GM19467 (cell line): ENCODE data around the gene IFI27L2.

Source experiments
- ATAC-seq: cut with Tn5 transposase; IDR thresholded peaks from one replicate; pipeline ENCODE4 v1.9.1; 2021; ENCODE audit warnings: mild to moderate bottlenecking, moderate library complexity; ENCODE audit not compliant: unreplicated experiment

The IFI27L2 gene

DNA sequence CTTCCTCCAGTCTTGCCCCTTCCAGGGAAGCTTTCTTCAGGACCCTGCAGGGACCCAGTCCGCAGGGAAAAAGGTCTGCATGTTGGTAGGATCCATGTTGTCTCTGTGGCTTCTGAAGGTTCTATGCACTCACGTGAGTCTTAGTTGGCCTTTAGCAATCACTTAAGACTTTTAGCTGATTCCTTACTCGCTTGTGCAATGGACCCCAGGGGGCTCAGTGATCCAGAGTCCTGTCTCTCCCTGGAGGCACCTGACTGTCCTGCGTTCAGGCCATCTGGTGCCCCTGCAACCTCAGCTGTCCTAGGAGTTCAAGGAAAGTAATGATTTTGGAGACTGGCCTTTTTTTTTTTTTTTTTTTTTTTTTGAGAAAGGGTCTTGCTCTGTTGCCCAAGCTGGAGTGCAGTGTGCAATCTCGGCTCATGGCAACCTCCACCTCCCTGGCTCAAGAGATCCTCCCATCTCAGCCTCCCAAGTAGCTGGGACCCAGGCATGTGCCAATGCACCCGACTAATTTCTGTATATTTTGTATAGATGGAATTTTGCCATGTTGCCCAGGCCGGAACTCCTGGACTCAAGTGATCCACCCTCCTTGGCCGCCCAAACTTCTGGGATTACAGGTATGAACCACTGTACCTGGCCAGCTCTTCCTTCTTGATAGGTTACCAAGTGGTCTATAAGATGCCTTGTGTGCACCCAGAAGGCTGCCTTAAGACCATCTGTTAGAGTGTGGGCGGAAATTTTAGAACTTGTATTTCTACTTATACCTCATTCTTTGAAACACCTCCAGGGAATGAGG is 4.6 kb downstream of the IFI27L2 start:
- ATAC-seq = no peak

DNA sequence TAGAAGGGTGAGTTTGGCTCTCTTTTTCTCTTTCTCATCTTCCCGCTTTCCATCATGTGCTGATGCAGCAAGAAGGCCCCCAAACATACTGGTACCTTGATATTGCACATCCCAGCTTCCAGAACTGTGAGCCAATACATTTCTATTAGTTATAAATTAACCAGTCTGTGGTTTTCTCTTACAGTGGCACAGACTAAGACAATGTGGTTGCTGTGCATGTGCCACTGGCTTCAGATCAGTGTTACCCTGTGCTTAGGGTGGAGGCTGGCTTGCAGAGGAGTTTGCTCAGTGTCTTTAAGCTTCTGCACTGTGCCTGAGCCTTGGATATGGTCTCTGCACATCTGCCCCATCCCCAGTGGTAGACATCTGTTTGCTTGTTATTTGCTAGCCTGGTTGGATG is 5.5 kb downstream of the IFI27L2 start:
- ATAC-seq = no peak

DNA sequence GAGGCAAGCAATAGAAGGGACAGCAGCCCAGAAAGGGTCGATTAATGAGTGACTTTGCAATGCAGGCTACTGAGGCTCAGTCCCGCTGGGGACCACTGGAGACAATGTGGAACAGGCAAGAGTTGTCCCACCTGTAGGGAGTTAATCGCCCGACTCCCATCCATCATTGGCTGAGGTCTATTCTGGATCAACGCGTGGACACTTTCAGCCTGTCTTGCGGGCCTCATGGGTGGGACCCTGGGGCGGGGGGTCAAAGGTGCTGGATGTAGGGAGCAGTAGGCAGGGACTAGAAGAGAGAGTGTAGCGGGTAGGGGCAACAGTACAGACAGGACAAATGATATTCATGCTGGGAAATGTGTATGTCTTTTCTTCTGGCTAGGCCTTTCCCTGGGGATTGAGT is 6.1 kb downstream of the IFI27L2 start:
- no peak for ATAC-seq

DNA sequence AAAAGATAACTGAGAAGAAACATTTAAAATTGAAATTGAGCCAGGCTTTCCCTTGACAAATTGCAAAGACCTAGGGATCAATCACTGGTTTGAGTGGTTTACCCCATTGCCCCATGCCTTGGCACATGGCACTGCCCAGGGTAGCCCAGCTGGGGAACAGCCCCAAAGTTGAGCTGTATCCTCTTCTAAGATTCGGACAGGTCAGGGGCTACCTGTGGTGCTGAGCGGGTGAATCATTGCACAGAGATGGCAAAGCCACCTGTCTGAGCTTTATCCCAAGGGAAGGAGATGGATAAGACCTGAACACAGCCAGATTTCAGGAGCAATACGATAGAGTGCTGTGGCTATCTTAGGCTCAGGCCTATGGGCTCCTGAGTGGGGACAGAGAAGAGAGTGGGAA is 7.0 kb downstream of the IFI27L2 start:
- ATAC-seq = no peak

DNA sequence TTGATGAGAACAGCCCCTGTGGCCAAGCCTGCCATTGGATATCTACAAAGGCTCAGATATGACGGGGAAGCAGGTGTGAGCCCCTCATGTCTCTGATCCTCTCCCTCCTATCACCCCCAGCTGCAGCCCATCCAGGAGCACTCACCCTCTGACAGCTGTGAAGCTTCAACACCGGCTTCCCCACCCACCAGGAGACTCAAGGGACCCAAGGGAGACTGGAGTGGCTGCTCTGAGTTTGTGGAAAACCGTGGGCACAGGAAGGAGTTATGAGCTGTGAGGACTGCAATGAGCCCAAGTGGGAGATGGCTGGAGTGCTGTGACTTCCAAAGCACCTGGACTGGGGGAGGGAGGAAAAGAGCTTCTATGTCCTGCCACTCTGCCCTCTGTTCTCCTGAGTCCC is 7.9 kb downstream of the IFI27L2 start:
- no peak for ATAC-seq

DNA sequence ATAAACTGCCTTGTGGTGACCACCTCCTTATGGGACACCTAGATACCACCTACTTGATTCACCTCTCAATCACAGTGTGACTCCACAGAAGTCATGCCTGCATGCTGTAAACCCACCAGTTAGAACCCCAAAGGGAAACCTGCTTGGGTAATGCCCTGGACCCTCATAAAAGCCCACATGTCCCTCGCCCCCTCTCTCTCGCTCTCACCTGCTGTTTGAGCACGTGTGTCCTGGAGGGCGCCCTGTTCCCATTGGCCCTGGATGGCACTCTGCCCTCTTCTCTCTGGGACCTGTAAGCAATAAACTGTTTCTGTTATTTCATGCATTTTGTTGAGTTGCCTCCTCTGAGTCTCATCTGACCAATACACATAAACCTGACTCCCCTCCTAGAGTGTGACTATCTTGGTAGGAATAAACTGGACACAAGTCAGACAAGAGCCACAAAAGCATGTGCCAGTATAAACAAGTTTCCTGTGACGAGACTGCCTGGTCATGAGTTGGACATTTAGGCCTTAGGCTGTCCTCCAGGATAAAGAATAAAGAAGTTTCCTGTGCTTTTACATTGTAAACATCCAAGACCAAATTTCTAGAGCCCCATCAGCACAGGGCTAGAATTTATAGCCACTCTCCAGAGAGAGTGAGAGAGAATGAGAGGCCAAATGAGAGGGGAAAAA is 8.6 kb downstream of the IFI27L2 start:
- ATAC-seq = no peak

DNA sequence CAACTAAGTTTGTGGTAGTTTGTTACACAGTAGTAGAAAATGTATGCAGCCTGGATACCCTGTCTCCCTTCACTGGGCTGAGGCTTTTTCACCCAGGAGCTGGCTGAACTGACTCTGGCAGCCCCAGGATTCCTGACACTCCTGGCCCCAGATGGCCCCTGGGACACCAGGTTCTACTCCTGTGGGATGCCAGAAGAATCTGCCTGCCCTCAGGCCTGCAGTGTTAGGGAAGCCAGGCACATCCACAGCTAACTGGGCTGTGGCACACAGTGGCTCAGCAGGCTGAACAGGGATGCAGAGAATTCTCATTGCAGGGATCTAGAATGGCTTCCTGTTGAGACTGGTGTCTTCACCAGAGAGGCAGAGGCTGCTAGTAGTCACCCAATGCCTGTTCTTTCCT is 10.3 kb downstream of the IFI27L2 start:
- no peak for ATAC-seq

DNA sequence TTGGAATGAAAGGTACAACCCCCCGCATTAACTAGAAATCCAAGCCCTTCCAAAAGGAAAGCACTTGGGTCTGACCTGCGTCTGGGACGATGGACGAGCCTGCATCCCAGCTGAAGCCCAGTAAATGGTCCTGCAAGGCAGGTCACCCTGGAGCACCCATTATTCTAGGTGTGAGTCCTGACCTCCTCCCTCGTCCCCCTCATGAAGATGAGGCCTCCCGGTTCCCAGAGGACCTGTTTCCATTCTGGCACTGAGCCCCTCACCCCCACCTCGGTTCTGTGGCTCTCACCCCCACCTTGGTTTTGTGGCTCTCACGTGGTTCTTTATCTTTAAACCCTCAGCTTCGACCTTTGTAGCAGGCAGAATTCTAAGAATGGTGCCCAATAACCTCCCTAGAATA is 11.5 kb downstream of the IFI27L2 start:
- no peak for ATAC-seq

DNA sequence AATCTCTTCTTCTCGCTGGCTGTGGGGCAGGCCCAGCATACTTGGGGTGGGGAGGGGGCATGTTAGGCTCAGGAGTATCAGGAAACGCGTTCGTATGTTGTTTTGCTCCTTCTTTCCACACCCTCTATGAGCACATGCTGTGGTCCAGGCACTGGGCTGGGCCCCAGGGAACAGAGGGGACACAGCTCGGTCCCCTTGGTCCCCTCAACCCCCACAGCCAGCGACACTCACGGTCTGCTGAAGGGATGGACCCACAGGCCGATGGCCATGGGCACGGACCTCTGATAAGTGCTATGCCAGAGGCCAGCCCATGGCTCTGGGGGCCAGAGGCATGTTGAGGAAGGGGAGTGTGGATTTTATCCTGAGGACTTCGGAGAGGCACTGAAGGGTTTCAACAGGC is 12.7 kb downstream of the IFI27L2 start:
- ATAC-seq = no peak

DNA sequence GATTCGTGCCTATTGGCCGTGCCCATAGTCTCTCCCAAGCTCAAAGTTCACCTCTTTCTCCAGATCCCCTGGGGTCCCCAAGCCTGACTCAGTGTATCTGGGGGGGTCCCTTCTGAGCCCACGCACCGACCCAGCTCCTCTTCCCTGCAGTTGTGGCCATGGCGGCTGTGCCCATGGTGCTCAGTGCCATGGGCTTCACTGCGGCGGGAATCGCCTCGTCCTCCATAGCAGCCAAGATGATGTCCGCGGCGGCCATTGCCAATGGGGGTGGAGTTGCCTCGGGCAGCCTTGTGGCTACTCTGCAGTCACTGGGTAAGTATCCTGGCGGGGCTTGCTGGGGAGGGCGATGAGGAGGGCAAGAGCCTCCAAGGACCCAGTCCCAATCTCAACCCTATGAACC is 13.8 kb downstream of the IFI27L2 start:
- ATAC-seq = no peak

DNA sequence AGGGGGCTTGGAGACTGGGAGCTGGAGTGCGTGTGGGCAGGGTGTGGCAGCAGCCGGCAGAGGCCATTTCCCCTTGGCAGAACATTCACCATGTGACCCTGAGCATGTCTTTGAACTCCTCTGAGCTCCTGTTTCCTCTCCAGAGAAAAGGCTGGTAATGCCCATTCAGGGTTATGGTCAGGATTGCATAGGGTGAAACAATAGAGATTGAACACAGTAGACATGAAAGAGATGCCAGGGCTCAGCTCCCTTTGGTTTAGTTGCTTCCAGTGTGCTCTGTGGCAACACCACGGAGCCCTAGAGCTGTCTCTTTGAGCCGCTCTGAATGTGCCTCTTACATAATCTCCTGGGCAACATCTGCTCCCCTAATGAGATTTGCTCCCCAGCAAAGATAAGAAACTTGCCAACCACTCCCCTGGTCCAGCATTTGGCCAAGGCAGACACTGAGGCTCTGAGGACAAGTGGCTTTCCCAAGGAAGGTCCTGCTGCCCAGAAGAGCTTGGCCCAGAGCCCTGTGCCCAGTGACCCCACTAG is 14.3 kb downstream of the IFI27L2 start:
- no peak for ATAC-seq

DNA sequence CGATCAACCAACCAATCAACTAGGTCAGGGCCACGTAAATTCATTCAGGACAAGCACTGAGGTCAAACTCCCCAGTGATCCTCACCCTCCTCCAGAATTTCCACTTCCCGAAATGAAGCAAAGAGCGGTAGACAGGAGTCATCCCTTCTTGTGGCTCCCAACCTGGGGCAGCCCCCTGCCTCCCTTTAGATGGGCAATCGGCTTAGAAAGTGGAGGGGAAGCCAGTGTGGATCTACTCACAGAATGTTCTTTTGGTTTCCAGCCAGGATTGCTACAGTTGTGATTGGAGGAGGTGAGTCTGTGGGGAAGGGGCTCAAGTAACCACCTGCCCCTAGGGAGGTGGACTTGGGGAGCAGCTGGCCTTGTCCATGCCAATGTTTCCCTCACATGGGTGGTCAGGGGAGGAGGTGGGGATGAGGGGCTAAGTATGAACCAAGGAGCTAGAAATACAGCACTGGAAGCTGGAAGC is 14.8 kb downstream of the IFI27L2 start:
- ATAC-seq = no peak

DNA sequence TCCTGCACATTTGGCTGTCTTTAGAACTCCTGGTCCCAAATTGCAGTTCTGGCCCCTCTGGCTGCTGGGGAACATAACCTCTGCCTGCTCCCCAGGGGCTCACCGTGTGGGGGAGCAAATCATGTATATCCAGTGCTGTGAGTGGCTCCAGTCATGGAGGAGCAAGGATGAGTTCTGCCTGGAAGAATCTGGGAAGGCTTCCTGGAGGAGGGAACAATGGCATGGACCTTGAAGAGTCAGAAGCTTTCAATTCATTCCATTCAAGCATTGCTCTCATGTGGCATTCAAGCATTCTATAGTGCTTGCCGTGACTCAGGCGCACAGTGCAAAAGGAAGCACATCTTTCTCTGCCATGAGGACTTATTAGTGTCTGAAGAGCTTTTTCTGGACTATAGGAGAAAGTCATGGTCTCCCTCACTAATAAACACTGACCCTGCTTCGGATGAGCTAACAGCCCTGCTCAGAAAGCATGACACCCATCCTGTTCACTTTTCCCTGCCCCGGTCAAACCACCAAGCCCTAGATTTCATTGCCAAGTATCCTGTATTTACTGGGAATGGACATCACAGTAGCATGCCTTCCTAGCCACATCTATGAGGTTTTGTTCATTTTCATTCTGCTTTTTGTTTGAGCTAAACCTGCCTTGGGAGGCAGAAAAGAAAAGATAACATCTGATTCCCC is 15.4 kb downstream of the IFI27L2 start:
- ATAC-seq = no peak

DNA sequence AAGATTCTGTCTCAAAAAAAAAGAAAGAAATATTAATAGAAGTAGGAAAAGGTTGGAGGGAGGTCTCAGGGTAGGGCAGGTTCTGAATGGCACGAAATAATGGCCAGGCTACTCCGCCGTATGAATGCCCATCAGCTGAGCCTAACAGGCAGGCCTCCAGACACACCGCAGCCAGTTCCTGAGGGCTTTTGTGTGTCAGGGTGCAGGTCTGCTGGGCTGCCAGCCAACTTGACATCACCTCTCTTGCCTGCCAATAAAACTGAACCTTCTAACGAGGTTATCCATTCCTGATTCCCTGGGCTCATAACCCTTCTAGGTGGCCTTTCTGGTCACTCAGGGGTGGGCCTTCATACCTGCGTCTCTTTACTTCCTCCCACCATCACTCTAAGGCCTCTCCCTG is 15.9 kb downstream of the IFI27L2 start:
- ATAC-seq = no peak

DNA sequence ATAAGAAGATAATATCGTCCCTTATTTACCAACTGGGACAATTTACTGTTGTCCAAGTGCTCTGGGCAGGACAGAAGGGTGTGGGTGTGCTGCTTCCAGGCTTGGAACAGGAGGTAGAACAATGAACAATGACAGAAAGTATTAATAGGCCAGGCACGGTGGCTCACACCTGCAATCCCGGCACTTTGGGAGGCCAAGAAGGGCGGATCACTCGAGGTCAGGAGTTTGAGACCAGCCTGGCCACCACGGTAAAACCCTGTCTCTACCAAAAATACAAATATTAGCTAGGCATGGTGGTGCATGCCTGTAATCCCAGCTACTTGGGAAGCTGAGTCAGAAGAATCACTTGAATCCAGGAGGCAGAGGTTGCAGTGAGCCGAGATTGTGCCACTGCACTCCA is 16.3 kb downstream of the IFI27L2 start:
- ATAC-seq = no peak

DNA sequence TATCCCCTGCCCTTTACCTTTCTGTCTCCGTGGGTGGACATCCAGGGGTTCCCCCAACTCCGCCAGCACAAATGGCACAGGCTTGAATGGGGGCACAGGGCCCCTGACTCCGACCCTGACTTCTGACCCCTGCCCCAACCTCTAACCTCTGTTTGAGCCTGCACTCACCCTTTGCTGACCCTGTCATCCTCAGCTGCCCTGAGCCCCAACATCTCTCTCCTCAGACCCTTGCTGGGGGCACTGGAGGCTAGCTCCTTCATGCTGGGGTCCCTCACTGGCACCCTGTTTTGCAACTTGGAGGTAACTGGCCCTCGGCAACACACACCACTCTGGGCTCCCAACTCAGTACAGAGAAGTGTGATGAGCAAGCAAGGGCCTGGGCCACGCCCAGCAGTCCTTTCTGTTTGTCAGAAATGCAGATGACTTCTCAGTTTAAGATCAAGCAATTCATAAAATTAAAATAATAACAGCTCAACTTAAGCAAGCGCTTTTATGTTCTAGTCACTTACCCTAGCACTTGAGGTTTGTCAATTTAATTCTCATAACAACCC is 16.8 kb downstream of the IFI27L2 start:
- ATAC-seq = no peak

DNA sequence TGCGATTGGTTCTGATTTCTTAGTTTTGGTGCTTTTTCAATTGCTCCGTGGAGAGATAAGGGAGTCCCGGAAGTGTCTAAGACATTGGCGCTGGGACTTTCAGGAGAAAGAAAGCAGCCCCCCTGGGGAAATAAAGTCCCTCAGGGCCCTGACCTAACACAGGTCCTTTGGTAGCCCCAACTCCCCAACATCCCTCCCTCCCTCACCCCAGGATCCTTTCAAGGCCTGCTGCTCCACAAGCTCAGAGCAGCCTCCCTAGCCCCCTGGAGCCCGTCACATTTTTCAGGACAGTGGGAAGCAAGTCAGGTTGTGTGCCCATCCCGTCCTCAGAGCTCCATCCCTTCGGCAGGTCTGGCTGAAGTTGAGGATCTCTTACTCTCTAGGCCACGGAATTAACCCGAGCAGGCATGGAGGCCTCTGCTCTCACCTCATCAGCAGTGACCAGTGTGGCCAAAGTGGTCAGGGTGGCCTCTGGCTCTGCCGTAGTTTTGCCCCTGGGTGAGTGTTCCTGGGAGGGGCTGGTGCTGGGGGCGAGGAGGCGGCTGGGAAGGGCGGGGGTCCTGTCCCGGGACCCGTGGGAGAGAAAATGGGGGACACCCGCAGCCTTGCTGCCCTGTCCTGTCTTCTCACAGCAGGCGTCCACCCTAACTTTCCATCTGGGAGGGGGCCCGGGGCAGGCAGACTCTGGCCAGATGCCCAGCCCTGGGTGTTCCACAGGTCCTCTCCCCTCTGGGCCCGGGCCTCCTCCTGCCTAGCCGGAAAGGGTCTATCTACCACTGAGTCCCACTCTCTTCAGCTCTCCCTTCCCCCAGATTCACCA is 17.9 kb downstream of the IFI27L2 start:
- ATAC-seq = no peak

DNA sequence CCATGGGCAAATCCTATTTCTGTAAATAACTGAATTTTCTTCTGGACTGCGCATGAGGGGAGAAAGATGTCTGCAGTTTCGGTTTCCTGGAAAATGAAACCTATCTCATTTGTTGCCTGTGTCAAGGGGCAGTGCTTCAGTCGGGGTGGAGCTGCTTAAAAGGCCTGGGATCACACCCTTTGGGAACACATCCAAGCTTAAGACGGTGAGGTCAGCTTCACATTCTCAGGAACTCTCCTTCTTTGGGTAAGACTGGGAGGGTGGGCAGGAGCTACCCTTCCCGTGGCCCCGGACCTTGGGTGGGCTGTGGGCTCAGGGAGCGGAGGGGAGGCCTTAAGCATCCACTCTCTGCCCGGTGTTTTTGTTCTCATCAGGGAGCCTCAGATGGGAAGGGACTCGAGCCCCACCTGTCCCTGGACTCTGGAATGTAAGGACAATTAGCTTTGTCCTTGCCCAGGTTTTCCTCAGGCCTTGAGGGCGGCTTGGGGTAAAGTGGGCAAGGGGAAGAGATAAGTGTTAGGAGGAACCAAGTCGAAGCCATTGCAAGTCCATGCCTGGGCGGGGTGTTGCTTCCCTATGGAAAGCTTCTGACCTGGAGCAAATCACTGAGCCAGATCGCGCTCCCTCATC is 18.7 kb downstream of the IFI27L2 start, which contains the start of gene IFI27:
Gene IFI27 (plus strand): TSS at position 185 of the 630 bp plus-strand sequence.
- no peak for ATAC-seq

DNA sequence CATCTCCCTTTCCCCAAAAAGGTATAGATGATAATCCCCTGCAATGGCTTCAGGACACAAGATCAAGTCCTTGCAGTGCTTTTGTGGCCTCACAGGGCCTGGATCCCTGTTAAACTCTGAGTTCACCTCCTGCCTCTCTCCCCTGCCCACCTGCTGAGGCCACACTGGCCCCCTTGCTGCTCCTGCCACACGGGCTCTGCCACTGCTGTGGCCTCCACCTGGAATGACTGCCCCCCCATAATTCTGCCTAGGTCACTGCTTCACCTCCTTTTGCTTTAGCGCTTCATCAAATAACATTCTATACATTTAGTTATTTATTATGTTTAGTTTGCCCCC is 19.5 kb downstream of the IFI27L2 start:
- no peak for ATAC-seq

DNA sequence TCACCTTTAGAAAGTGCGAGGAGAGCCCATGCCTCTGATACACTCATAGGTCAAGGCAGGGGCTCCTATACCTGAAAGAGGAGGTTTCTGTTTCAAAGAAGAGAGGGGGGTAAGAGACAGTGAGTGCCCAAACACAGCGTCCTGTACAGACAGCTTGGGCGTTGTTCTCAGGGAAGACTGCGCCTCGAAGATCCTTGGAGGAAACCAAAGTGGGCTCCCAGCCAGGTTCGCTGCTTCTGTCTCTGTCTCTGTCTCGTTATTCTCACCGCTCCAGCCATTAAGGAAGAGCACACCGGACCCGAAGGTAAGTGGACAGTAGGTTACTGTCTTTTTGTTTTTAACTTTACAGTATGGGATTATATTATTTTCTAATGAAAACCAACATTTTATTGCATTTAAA is 24.7 kb downstream of the IFI27L2 start:
- ATAC-seq = no peak
